ENCODE measurements around the gene PRKAA1. TPM values are rescaled to one million over a fixed set of nuclear protein-coding genes. Genes with fewer than 3 reads are reported as not detected.
"Not testable (repeated sequence)": the region's sequence is repeated elsewhere in the genome, so short reads cannot be mapped to it uniquely, and the experiment has no call there.

PRKAA1 gene
- total and polyA plus RNA-seq, 12 donors: 19.5 to 100 (median 59.1) TPM

GRCh38 chr5:40799258-40799657 is 1.1 kb upstream of the PRKAA1 start:
- no peak for TF ChIP-seq POLR2A (IDR thresholded peaks at IDR 0.05)
- TF ChIP-seq, protein P1, sequence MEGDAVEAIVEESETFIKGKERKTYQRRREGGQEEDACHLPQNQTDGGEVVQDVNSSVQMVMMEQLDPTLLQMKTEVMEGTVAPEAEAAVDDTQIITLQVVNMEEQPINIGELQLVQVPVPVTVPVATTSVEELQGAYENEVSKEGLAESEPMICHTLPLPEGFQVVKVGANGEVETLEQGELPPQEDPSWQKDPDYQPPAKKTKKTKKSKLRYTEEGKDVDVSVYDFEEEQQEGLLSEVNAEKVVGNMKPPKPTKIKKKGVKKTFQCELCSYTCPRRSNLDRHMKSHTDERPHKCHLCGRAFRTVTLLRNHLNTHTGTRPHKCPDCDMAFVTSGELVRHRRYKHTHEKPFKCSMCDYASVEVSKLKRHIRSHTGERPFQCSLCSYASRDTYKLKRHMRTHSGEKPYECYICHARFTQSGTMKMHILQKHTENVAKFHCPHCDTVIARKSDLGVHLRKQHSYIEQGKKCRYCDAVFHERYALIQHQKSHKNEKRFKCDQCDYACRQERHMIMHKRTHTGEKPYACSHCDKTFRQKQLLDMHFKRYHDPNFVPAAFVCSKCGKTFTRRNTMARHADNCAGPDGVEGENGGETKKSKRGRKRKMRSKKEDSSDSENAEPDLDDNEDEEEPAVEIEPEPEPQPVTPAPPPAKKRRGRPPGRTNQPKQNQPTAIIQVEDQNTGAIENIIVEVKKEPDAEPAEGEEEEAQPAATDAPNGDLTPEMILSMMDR (IDR thresholded peaks at IDR 0.05): no peak
- no peaks in the 10 kb centered on the region for H3K9me3 ChIP-seq (replicated peaks in 1 of 3)
- WGBS, 4 donors: 0 to 5% (median 0%) methylated on average over 1 of the region's 1 CpG
- intact Hi-C loops (cut with DNase I): no loop called here
- H3K27me3 ChIP-seq: no peaks in the 10 kb centered on the region
- DNase-seq: no peak
- peaks cover 9 to 28% of the 10 kb centered on the region in 2 donors for H3K4me1 ChIP-seq (replicated peaks in 1 of 2)
- H3K36me3 ChIP-seq (replicated peaks in 1 of 2): no peaks in the 10 kb centered on the region
- peak overlapping the region in 1 of 4 donors; percentile 100 for H3K4me3 ChIP-seq
- no peak overlapping the region for H3K27ac ChIP-seq

- Histone ChIP-seq H3K4me1 (replicated peaks in 1 of 2) (peaks cover 9 to 28% of the 10 kb centered on the region in 2 donors), H3K27ac (peak overlapping the region; percentile 54 to 99 (median 91)), H3K36me3 (replicated peaks in 1 of 2) (no peaks in the 10 kb centered on the region), H3K4me3 (peak overlapping the region in 2 of 4 donors; percentile 99 to 100), H3K27me3 (no peaks in the 10 kb centered on the region), H3K9me3 (replicated peaks in 1 of 3) (no peaks in the 10 kb centered on the region)
- WGBS, 4 donors: 2 to 5% (median 2%) methylated on average over 7 of the region's 7 CpGs
- no peak for DNase-seq
- TF ChIP-seq POLR2A (IDR thresholded peaks at IDR 0.05): no peak
- TF ChIP-seq, protein P1 (IDR thresholded peaks at IDR 0.05): no peak
- intact Hi-C loops (cut with DNase I): no loop called here
Observed at GRCh38 chr5:40798801-40799210, 632 bp upstream of the PRKAA1 start.

GRCh38 chr5:40797273-40798011 is 732 bp downstream of the PRKAA1 start:
- peak overlapping the region; percentile 87 to 99 (median 91) for H3K27ac ChIP-seq
- no peaks in the 10 kb centered on the region for H3K9me3 ChIP-seq (replicated peaks in 1 of 3)
- H3K27me3 ChIP-seq: no peaks in the 10 kb centered on the region
- DNase-seq: peak; percentile 70 to 85 (median 76)
- peaks cover 9 to 28% of the 10 kb centered on the region in 2 donors for H3K4me1 ChIP-seq (replicated peaks in 1 of 2)
- intact Hi-C loops (cut with DNase I): no loop called here
- TF ChIP-seq, protein P1 (IDR thresholded peaks at IDR 0.05): no peak
- no peak for TF ChIP-seq POLR2A (IDR thresholded peaks at IDR 0.05)
- H3K4me3 ChIP-seq: peak overlapping the region; percentile 69 to 100 (median 91)
- 0% methylated on average over 15 to 56 of the region's 56 CpGs for WGBS, 4 donors
- H3K36me3 ChIP-seq (replicated peaks in 1 of 2): no peaks in the 10 kb centered on the region

- DNase-seq: no peak
- WGBS, 4 donors: 41 to 60% (median 50%) methylated on average over 3 of the region's 3 CpGs
- no peaks in the 10 kb centered on the region for H3K27me3 ChIP-seq
- no peaks in the 10 kb centered on the region for H3K9me3 ChIP-seq (replicated peaks in 1 of 3)
- intact Hi-C loops (cut with DNase I): no loop called here
- H3K4me1 ChIP-seq (replicated peaks in 1 of 2): peaks cover 14 to 33% of the 10 kb centered on the region in 2 donors
- H3K4me3 ChIP-seq: peak overlapping the region in 2 of 4 donors; percentile 99 to 100
- no peak overlapping the region for H3K27ac ChIP-seq
- no peaks in the 10 kb centered on the region for H3K36me3 ChIP-seq (replicated peaks in 1 of 2)
- TF ChIP-seq, protein P1 (IDR thresholded peaks at IDR 0.05): no peak
- TF ChIP-seq POLR2A (IDR thresholded peaks at IDR 0.05): no peak
Observed at GRCh38 chr5:40796487-40796889, 1.7 kb downstream of the PRKAA1 start.

DNA sequence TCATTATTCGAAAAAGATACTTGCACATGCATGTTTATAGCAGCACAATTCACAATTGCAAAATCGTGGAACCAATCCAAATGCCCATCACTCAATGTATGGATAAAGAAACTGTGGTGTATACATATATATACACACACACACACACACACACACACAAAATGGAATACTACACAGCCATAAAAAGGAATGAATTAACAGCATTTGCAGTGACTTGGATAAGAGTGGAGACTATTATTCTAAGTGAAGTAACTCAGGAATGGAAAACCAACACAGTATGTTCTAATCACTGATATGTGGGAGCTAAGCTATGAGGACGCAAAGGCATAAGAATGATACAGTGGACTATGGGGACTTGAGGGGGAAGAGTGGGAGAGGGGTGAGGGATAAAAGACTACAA is 3.3 kb downstream of the PRKAA1 start:
- H3K27ac ChIP-seq; DNase-seq; H3K4me3 ChIP-seq; H3K9me3 ChIP-seq (replicated peaks in 1 of 3); intact Hi-C loops (cut with DNase I); H3K36me3 ChIP-seq (replicated peaks in 1 of 2); H3K27me3 ChIP-seq: not testable (repeated sequence)
- peaks cover 23 to 42% of the 10 kb centered on the region in 2 donors for H3K4me1 ChIP-seq (replicated peaks in 1 of 2)
- WGBS, 4 donors: 89 to 97% (median 93%) methylated on average over 3 of the region's 3 CpGs

GRCh38 chr5:40794340-40794739 is 3.8 kb downstream of the PRKAA1 start:
- H3K27me3 ChIP-seq; H3K27ac ChIP-seq; H3K9me3 ChIP-seq (replicated peaks in 1 of 3); intact Hi-C loops (cut with DNase I); H3K36me3 ChIP-seq (replicated peaks in 1 of 2); H3K4me3 ChIP-seq; DNase-seq: not testable (repeated sequence)
- H3K4me1 ChIP-seq (replicated peaks in 1 of 2): peaks cover 19 to 39% of the 10 kb centered on the region in 2 donors

GRCh38 chr5:40792691-40793090 is 5.5 kb downstream of the PRKAA1 start:
- DNase-seq; H3K9me3 ChIP-seq (replicated peaks in 1 of 3); H3K36me3 ChIP-seq (replicated peaks in 1 of 2); H3K4me3 ChIP-seq; H3K27ac ChIP-seq; H3K27me3 ChIP-seq; intact Hi-C loops (cut with DNase I): not testable (repeated sequence)
- 95 to 97% (median 96%) methylated on average over 10 of the region's 10 CpGs for WGBS, 4 donors
- H3K4me1 ChIP-seq (replicated peaks in 1 of 2): peaks cover 18 to 39% of the 10 kb centered on the region in 2 donors
